ENCODE results near the gene PRR16.
"Not testable (repeated sequence)": the region's sequence is repeated elsewhere in the genome, so short reads cannot be mapped to it uniquely, and the experiment has no call there.

PRR16 gene

GRCh38 chr5:120463991-120464626 is at the start of gene PRR16:
Gene PRR16 (plus strand): TSS chr5:120464300.
- H3K4me3 ChIP-seq (ENCODE audit: severe bottlenecking), result peak within 1 kb of the TSS; percentile 42
- no peaks in the 10 kb centered on the region for H3K4me1 ChIP-seq (ENCODE audit: insufficient read depth, poor library complexity, severe bottlenecking)
- no peaks in the 10 kb centered on the region for H3K9me3 ChIP-seq (ENCODE audit: severe bottlenecking)
- ATAC-seq (ENCODE audit: low read depth), result peak; percentile 83
- no peak within 1 kb of the TSS for H3K27ac ChIP-seq (ENCODE audit: poor library complexity, severe bottlenecking)
- H3K27me3 ChIP-seq (ENCODE audit: insufficient read depth, poor library complexity, severe bottlenecking), result no peaks in the 10 kb centered on the region
- no peaks in the 10 kb centered on the region for H3K36me3 ChIP-seq (ENCODE audit: low read depth)
- TF ChIP-seq CTCF (IDR thresholded peaks at IDR 0.05; ENCODE audit: poor library complexity, severe bottlenecking), result peak; percentile 59
- no peak for DNase-seq (ENCODE audit: low spot score)

- Histone ChIP-seq H3K27ac (ENCODE audit: poor library complexity, severe bottlenecking) (no peak overlapping the region), H3K4me1 (ENCODE audit: insufficient read depth, poor library complexity, severe bottlenecking) (no peaks in the 10 kb centered on the region), H3K4me3 (ENCODE audit: severe bottlenecking) (no peak overlapping the region), H3K27me3 (ENCODE audit: insufficient read depth, poor library complexity, severe bottlenecking) (no peaks in the 10 kb centered on the region), H3K9me3 (ENCODE audit: severe bottlenecking) (peaks cover 4% of the 10 kb centered on the region), H3K36me3 (ENCODE audit: low read depth) (no peaks in the 10 kb centered on the region)
- peak; percentile 56 for ATAC-seq (ENCODE audit: low read depth)
- no peak for TF ChIP-seq CTCF (IDR thresholded peaks at IDR 0.05; ENCODE audit: poor library complexity, severe bottlenecking)
- no peak for DNase-seq (ENCODE audit: low spot score)
These were observed 48.1 kb upstream of the PRR16 start for GRCh38 chr5:120415985-120416384.

- Histone ChIP-seq H3K9me3 (ENCODE audit: severe bottlenecking) (no peaks in the 10 kb centered on the region), H3K27me3 (ENCODE audit: insufficient read depth, poor library complexity, severe bottlenecking) (no peaks in the 10 kb centered on the region), H3K36me3 (ENCODE audit: low read depth) (no peaks in the 10 kb centered on the region), H3K27ac (ENCODE audit: poor library complexity, severe bottlenecking) (no peak overlapping the region), H3K4me1 (ENCODE audit: insufficient read depth, poor library complexity, severe bottlenecking) (no peaks in the 10 kb centered on the region), H3K4me3 (ENCODE audit: severe bottlenecking) (no peak overlapping the region)
- DNase-seq (ENCODE audit: low spot score), result no peak
- no peak for ATAC-seq (ENCODE audit: low read depth)
- TF ChIP-seq CTCF (IDR thresholded peaks at IDR 0.05; ENCODE audit: poor library complexity, severe bottlenecking), result no peak
These were observed 45.0 kb upstream of the PRR16 start for GRCh38 chr5:120419127-120419526.

GRCh38 chr5:120426633-120427275 is 37.3 kb upstream of the PRR16 start:
- H3K36me3 ChIP-seq (ENCODE audit: low read depth); H3K9me3 ChIP-seq (ENCODE audit: severe bottlenecking); H3K4me1 ChIP-seq (ENCODE audit: insufficient read depth, poor library complexity, severe bottlenecking); H3K27ac ChIP-seq (ENCODE audit: poor library complexity, severe bottlenecking); H3K4me3 ChIP-seq (ENCODE audit: severe bottlenecking); DNase-seq (ENCODE audit: low spot score); H3K27me3 ChIP-seq (ENCODE audit: insufficient read depth, poor library complexity, severe bottlenecking); ATAC-seq (ENCODE audit: low read depth): not testable (repeated sequence)

- Histone ChIP-seq H3K36me3 (ENCODE audit: low read depth) (no peaks in the 10 kb centered on the region), H3K27ac (ENCODE audit: poor library complexity, severe bottlenecking) (no peak overlapping the region), H3K4me3 (ENCODE audit: severe bottlenecking) (no peak overlapping the region), H3K9me3 (ENCODE audit: severe bottlenecking) (peaks cover 5% of the 10 kb centered on the region), H3K27me3 (ENCODE audit: insufficient read depth, poor library complexity, severe bottlenecking) (no peaks in the 10 kb centered on the region), H3K4me1 (ENCODE audit: insufficient read depth, poor library complexity, severe bottlenecking) (no peaks in the 10 kb centered on the region)
- no peak for TF ChIP-seq CTCF (IDR thresholded peaks at IDR 0.05; ENCODE audit: poor library complexity, severe bottlenecking)
- DNase-seq (ENCODE audit: low spot score) (no peak), ATAC-seq (ENCODE audit: low read depth) (no peak)
These were observed 33.5 kb upstream of the PRR16 start for GRCh38 chr5:120430572-120430971.

Measured in RWPE2 (cell line).